Activated CD8-positive, alpha-beta memory T cell treated with anti-CD3 and anti-CD28 coated beads, Interleukin-2, amount 50 U/mL, for 1 hour (primary cell): ENCODE data around the gene SCG3.

Source experiments
- DNase-seq: peaks from one replicate; pipeline ENCODE4 v3.0.0-alpha.2; 2020; ENCODE audit errors: extremely low read depth

Gene SCG3

GRCh38 chr15:51727141-51727897 lies 46.0 kb downstream of the SCG3 start:
- DNase-seq: no peak

GRCh38 chr15:51731549-51732267 lies 50.4 kb downstream of the SCG3 start:
- DNase-seq: no peak

- DNase-seq: no peak
Measured at GRCh38 chr15:51732646-51733045, 51.3 kb downstream of the SCG3 start.

GRCh38 chr15:51735228-51736010 lies 54.1 kb downstream of the SCG3 start:
- DNase-seq: no peak

- DNase-seq: no peak
Measured at GRCh38 chr15:51736069-51736468, 54.8 kb downstream of the SCG3 start.

- DNase-seq: no peak
Measured at GRCh38 chr15:51736751-51737521, 55.6 kb downstream of the SCG3 start.

- no peak for DNase-seq
Measured at GRCh38 chr15:51737522-51738305, 56.4 kb downstream of the SCG3 start, which contains the start of gene LYSMD2. LYSMD2 (minus strand) TSS chr15:51737655; CDS start chr15:51737622, 33 bp downstream.

- DNase-seq: no peak
Measured at GRCh38 chr15:51738553-51738952, 57.2 kb downstream of the SCG3 start.

GRCh38 chr15:51739061-51739712 lies 57.9 kb downstream of the SCG3 start:
- DNase-seq: no peak

GRCh38 chr15:51749307-51749706 lies 68.0 kb downstream of the SCG3 start:
- DNase-seq: no peak

GRCh38 chr15:51750186-51750585 lies 68.9 kb downstream of the SCG3 start:
- DNase-seq: no peak

- no peak for DNase-seq
Measured at GRCh38 chr15:51750792-51751696, 69.7 kb downstream of the SCG3 start, which contains the start of gene TMOD2. TMOD2 (plus strand) TSS chr15:51751597; CDS start chr15:51766442, 14,845 bp downstream.

- DNase-seq: no peak
Measured at GRCh38 chr15:51751697-51752683, 70.7 kb downstream of the SCG3 start.

GRCh38 chr15:51752888-51753287 lies 71.6 kb downstream of the SCG3 start:
- DNase-seq: no peak

- no peak for DNase-seq
Measured at GRCh38 chr15:51754267-51754666, 73.0 kb downstream of the SCG3 start.

GRCh38 chr15:51755790-51756189 lies 74.5 kb downstream of the SCG3 start:
- no peak for DNase-seq

- no peak for DNase-seq
Measured at GRCh38 chr15:51756482-51756881, 75.2 kb downstream of the SCG3 start.

GRCh38 chr15:51757450-51757849 lies 76.1 kb downstream of the SCG3 start:
- no peak for DNase-seq
